Measurements from ENCODE around the gene CDC6.
A peak's percentile ranks its signal among the peaks of the same experiment; 100 is the strongest.

DNA sequence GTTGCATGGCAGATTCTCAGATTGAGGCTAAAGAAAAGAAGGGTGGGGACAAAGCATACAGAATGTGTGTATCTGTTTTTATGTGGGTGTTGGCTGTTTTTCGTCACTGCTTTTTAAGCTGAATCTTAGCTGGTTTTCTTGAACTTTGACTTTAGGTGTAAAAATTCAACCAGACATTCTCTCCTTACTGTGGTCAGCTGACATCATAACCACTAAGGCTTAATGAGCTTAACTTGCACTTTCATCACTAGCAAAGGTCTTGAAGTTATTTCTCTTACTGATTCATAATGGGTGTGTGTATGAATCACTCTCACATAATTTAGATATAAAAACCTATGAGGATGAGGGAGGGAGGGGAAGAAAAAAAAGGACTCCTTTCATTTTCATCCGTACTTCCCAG lies 4.0 kb upstream of the CDC6 start:
- TF ChIP-seq EZH2 (IDR thresholded peaks at IDR 0.05; ENCODE audit: borderline replicate concordance, low read depth, low read length, severe bottlenecking) (no peak), POLR2AphosphoS5 (IDR thresholded peaks at IDR 0.05; ENCODE audit: insufficient read depth, low read depth, low read length) (no peak), FOS (IDR thresholded peaks at IDR 0.05; ENCODE audit: borderline replicate concordance, insufficient read depth, low read length) (peak; percentile 89), POLR2A (IDR thresholded peaks at IDR 0.05; ENCODE audit: low read depth, low read length) (no peak)
- TF ChIP-seq, protein P1, sequence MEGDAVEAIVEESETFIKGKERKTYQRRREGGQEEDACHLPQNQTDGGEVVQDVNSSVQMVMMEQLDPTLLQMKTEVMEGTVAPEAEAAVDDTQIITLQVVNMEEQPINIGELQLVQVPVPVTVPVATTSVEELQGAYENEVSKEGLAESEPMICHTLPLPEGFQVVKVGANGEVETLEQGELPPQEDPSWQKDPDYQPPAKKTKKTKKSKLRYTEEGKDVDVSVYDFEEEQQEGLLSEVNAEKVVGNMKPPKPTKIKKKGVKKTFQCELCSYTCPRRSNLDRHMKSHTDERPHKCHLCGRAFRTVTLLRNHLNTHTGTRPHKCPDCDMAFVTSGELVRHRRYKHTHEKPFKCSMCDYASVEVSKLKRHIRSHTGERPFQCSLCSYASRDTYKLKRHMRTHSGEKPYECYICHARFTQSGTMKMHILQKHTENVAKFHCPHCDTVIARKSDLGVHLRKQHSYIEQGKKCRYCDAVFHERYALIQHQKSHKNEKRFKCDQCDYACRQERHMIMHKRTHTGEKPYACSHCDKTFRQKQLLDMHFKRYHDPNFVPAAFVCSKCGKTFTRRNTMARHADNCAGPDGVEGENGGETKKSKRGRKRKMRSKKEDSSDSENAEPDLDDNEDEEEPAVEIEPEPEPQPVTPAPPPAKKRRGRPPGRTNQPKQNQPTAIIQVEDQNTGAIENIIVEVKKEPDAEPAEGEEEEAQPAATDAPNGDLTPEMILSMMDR (IDR thresholded peaks at IDR 0.05; ENCODE audit: extremely low read depth in 1 of 2, insufficient read depth in 1 of 2, low read depth in 1 of 2, low read length in 2 of 2), result no peak

Measured in endothelial cell of umbilical vein (primary cell).